WI38 (cell line): ENCODE data around the gene ATP6V0A4.
"Not testable (repeated sequence)": the region's sequence is repeated elsewhere in the genome, so short reads cannot be mapped to it uniquely, and the experiment has no call there.

Source experiments
- H3K4me3 ChIP-seq: 2 replicates; pipeline ENCODE4 v1.5.1; 2011; ENCODE audit warnings: low read depth, mild to moderate bottlenecking, control low read depth, low read length
- CTCF ChIP-seq: IDR thresholded peaks from 2 replicates; pipeline ENCODE4 v1.5.1; 2012; ENCODE audit warnings: low read depth, mild to moderate bottlenecking, control low read depth, low read length

ATP6V0A4 gene

DNA sequence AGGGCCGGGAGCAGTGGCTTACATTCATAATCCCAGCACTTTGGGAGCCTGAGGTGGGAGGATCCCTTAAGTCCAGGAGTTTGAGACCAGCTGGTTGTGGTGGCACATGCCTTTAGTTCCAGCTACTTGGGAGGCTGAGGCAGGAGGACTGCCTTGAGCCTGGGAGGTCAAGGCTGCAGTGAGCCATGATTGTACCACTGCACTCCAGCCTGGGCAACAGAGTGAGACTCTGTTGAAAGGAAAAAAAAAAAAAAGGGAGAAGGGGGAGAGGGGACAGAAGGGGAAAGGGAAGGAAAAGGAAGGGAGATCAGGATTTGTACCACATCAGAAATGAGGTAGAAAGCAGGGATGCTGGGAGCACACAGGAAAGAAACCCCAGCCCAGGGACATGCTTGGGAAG, 58.1 kb downstream of the ATP6V0A4 start:
- no peak overlapping the region for H3K4me3 ChIP-seq
- no peak for TF ChIP-seq CTCF

GRCh38 chr7:138738551-138739335, 59.3 kb downstream of the ATP6V0A4 start:
- peak; percentile 95 for TF ChIP-seq CTCF
- H3K4me3 ChIP-seq: no peak overlapping the region

DNA sequence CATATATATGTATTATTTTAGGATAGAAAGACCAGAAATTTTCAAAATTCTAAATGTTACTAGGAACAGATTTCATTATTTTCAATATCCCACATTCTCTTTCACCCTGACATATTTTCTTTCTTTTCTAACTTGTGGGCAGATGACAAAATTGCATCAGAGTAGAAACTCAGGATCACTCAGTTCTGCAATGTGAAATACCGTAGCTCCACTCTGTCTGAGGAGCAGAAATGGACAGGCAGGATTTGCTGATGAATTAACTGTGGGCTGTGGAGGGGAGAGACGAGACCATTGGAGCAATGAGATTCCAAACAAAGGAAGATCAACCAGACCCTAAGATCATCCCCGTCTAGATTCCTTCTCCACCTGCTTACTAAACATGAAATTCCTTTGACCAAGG, 59.9 kb downstream of the ATP6V0A4 start:
- TF ChIP-seq CTCF: no peak
- no peak overlapping the region for H3K4me3 ChIP-seq

- TF ChIP-seq CTCF: no peak
- H3K4me3 ChIP-seq: no peak overlapping the region
These were observed 62.6 kb downstream of the ATP6V0A4 start for GRCh38 chr7:138735399-138735798.

DNA sequence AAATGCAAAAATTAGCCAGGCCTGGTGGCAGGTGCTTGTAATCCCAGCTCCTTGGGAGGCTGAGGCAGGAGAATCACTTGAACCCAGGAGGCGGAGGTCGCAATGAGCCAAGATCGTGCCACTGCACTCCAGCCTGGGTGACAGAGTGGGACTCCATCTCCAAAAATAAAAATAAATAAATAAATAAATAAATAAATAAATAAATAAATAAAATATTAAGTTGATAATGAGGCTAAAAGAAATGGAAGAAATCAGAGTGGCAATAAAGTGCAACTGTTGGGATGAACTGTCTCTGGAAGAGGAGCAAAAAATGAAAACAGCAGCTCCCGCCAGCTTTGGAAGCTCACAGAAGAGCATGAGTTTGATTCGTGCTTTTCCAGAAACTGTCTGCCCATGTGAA, 66.3 kb downstream of the ATP6V0A4 start:
- H3K4me3 ChIP-seq: not testable (repeated sequence)

DNA sequence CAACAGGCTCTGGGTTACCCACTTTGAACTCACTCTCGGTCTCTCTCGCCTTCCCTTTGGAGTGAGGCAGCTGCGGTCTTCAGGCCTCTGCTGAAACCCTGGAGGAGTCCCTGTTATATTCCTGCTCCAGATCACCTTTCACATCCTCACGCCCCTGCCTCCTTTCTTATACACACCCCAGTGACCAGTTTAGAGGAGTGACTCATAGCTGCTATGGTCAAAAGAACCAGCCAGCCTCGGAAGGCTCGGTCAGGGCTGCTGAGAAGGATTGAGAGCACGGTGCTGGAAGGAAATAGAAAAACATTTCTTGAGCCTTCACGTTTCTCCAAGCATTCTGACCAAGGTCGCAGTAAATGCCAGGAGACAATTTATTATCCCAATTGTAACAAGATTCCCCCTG, 68.6 kb downstream of the ATP6V0A4 start:
- no peak overlapping the region for H3K4me3 ChIP-seq
- TF ChIP-seq CTCF: no peak

DNA sequence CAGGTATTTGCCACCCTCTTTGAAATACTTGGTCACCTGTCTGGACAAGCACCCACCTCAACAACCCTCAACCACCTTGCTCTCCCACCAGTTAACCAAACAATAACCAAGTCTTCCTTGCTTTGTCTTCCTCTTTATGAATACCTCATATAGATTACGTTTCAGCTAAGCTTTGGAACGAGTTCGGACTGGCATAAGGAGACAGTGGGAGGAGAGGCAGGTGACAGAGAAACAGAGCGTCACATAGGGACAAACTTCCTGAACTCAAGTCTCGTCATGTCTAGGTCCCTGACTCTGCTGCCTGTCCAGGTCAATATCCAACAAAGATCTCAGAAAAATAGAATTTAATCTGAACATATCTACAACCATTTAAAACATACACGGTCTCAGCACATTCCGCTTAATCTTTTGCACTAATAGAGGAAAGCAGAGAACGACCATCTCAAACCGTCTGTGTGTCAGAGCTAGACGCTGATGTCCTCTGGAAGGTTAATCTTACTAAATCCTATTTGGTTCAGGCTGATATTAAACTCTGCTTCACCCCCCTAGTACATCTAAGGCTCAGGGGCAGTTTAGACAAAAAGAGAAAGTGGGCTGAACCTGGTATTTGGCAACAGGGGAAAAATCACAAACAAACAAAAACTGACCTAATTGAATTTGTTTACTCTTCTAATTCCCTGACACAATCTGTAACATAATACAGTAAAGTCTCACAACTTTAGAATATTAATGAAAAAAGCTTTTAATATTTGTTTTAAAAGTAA, 70.5 kb downstream of the ATP6V0A4 start:
- no peak overlapping the region for H3K4me3 ChIP-seq
- TF ChIP-seq CTCF: no peak
